WTC11 (cell line): ENCODE results near the gene DOCK1. TPM values are rescaled to one million over a fixed set of nuclear protein-coding genes. Genes with fewer than 3 reads are reported as not detected.

Source experiments
- ATAC-seq: fragments of 200-7000 bp; cut with Tn5 transposase; 2 replicates; pipeline ENCODE4 v1.10.0; 2021; ENCODE audit warnings: mild to moderate bottlenecking, moderate library complexity
- CTCF ChIA-PET: fragments of 300-600 bp; sonication (Branson Sonifier 250); formaldehyde crosslinking; loops from one replicate; lab custom pipeline; 2021; ENCODE audit warnings: antibody characterized with exemption; lab: Charles Lee
- POLR2A ChIA-PET: fragments of 350-600 bp; sonication (Branson Sonifier 250); formaldehyde crosslinking; loops from one replicate; lab custom pipeline; 2021; ENCODE audit warnings: antibody characterized with exemption; lab: Charles Lee
- DNase-seq: peaks from one replicate; pipeline ENCODE4 v3.0.0; 2021; ENCODE audit warnings: low spot score
- H3K27ac Mint-ChIP-seq: 2 replicates; pipeline ENCODE4 v1.8.0; 2021; ENCODE audit warnings: mixed read lengths
- H3K27me3 Mint-ChIP-seq: 2 replicates; pipeline ENCODE4 v1.8.0; 2021; ENCODE audit warnings: low read depth, mild to moderate bottlenecking, moderate library complexity, mixed read lengths
- H3K36me3 Mint-ChIP-seq: 2 replicates; pipeline ENCODE4 v1.8.0; 2021; ENCODE audit warnings: mixed read lengths
- H3K4me1 Mint-ChIP-seq: 2 replicates; pipeline ENCODE4 v1.8.0; 2022; ENCODE audit warnings: mixed read lengths
- H3K4me3 Mint-ChIP-seq: 2 replicates; pipeline ENCODE4 v1.8.0; 2021; ENCODE audit warnings: mild to moderate bottlenecking, moderate library complexity, mixed read lengths
- H3K9me3 Mint-ChIP-seq: 2 replicates; pipeline ENCODE4 v1.8.0; 2021; ENCODE audit warnings: mixed read lengths
- CREB1 ChIP-seq: sonication (generic); formaldehyde crosslinking; IDR thresholded peaks from 2 replicates; pipeline ENCODE4 v1.8.0; 2023; ENCODE audit warnings: mild to moderate bottlenecking, missing genetic modification reagents
- CREM ChIP-seq: sonication (generic); formaldehyde crosslinking; IDR thresholded peaks from 2 replicates; pipeline ENCODE4 v1.8.1; 2022; ENCODE audit warnings: mild to moderate bottlenecking, missing genetic modification reagents, moderate library complexity
- E2F5 ChIP-seq: sonication (generic); formaldehyde crosslinking; IDR thresholded peaks from 2 replicates; pipeline ENCODE4 v1.8.1; 2022; ENCODE audit warnings: mild to moderate bottlenecking, moderate library complexity, missing genetic modification reagents
- ESRRA ChIP-seq: sonication (generic); formaldehyde crosslinking; IDR thresholded peaks from 2 replicates; pipeline ENCODE4 v1.8.1; 2022; ENCODE audit warnings: mild to moderate bottlenecking, missing genetic modification reagents, borderline replicate concordance
- FOXP1 ChIP-seq: sonication (generic); formaldehyde crosslinking; IDR thresholded peaks from 2 replicates; pipeline ENCODE4 v1.8.0; 2022; ENCODE audit warnings: missing genetic modification reagents, mild to moderate bottlenecking, moderate library complexity, borderline replicate concordance
- GRHL2 ChIP-seq: fragments of 250-450 bp; sonication (Bioruptor Pico); IDR thresholded peaks from 2 replicates; pipeline ENCODE4 v1.8.0; 2022; ENCODE audit warnings: mild to moderate bottlenecking, moderate library complexity; ENCODE audit not compliant: insufficient replicate concordance, severe bottlenecking
- HMGA2 ChIP-seq: fragments of 250-450 bp; sonication (Bioruptor Pico); IDR thresholded peaks from 2 replicates; pipeline ENCODE4 v1.4.0; 2021; ENCODE audit warnings: mild to moderate bottlenecking, moderate library complexity
- JUN ChIP-seq: sonication (generic); formaldehyde crosslinking; IDR thresholded peaks from 2 replicates; pipeline ENCODE4 v1.8.0; 2023; ENCODE audit warnings: mild to moderate bottlenecking, missing genetic modification reagents
- MXD4 ChIP-seq: fragments of 250-450 bp; sonication (Bioruptor Pico); IDR thresholded peaks from 2 replicates; pipeline ENCODE4 v1.8.0; 2021; ENCODE audit warnings: mild to moderate bottlenecking, moderate library complexity, borderline replicate concordance
- NFATC4 ChIP-seq: fragments of 250-450 bp; sonication (Bioruptor Pico); IDR thresholded peaks from 2 replicates; pipeline ENCODE4 v1.9.0; 2021; ENCODE audit warnings: mild to moderate bottlenecking
- NFE2L1 ChIP-seq: sonication (generic); formaldehyde crosslinking; IDR thresholded peaks from 2 replicates; pipeline ENCODE4 v1.8.1; 2023; ENCODE audit warnings: missing genetic modification reagents
- NR3C1 ChIP-seq: sonication (generic); formaldehyde crosslinking; conservative IDR thresholded peaks from 2 replicates; pipeline ENCODE4 v1.8.1; 2023; ENCODE audit warnings: low read depth, mild to moderate bottlenecking, missing genetic modification reagents
- PRRX2 ChIP-seq: fragments of 250-450 bp; sonication (Bioruptor Pico); IDR thresholded peaks from 2 replicates; pipeline ENCODE4 v1.8.0; 2021; ENCODE audit warnings: mild to moderate bottlenecking
- SP1 ChIP-seq: sonication (generic); formaldehyde crosslinking; conservative IDR thresholded peaks from 2 replicates; pipeline ENCODE4 v1.8.1; 2022; ENCODE audit warnings: missing genetic modification reagents
- TEAD1 ChIP-seq: sonication (generic); formaldehyde crosslinking; IDR thresholded peaks from 2 replicates; pipeline ENCODE4 v1.8.0; 2022; ENCODE audit warnings: mild to moderate bottlenecking, missing genetic modification reagents
- TEAD4 ChIP-seq: sonication (generic); formaldehyde crosslinking; IDR thresholded peaks from 2 replicates; pipeline ENCODE4 v1.8.0; 2022; ENCODE audit warnings: mild to moderate bottlenecking, missing genetic modification reagents
- ZNF396 ChIP-seq: fragments of 250-450 bp; sonication (Bioruptor Pico); IDR thresholded peaks from 2 replicates; pipeline ENCODE4 v1.8.0; 2021; ENCODE audit warnings: mild to moderate bottlenecking, moderate library complexity, borderline replicate concordance
- ZNF423 ChIP-seq: fragments of 250-450 bp; sonication (Bioruptor Pico); IDR thresholded peaks from 2 replicates; pipeline ENCODE4 v2.1.2; 2022; ENCODE audit warnings: mild to moderate bottlenecking, moderate library complexity
- ZSCAN18 ChIP-seq: fragments of 250-450 bp; sonication (Bioruptor Pico); IDR thresholded peaks from 2 replicates; pipeline ENCODE4 v2.1.2; 2022; ENCODE audit warnings: mild to moderate bottlenecking, moderate library complexity
- total RNA-seq: library from RNA; stranded (reverse); gene quantifications from 3 replicates; pipeline ENCODE4 v1.2.3, GENCODE V29; 2021
- TF ChIP-seq, protein P1 (sequence below): sonication (generic); formaldehyde crosslinking; IDR thresholded peaks from 2 replicates; pipeline ENCODE4 v1.8.1; 2023; ENCODE audit warnings: mild to moderate bottlenecking, missing genetic modification reagents
- TF ChIP-seq, protein P2 (sequence below): sonication (generic); formaldehyde crosslinking; conservative IDR thresholded peaks from 2 replicates; pipeline ENCODE4 v1.8.1; 2022; ENCODE audit warnings: mild to moderate bottlenecking, missing genetic modification reagents
- TF ChIP-seq, protein P3 (sequence below): sonication (generic); formaldehyde crosslinking; IDR thresholded peaks from 2 replicates; pipeline ENCODE4 v1.8.1; 2022; ENCODE audit warnings: low read depth, mild to moderate bottlenecking, moderate library complexity, missing genetic modification reagents, borderline replicate concordance

The DOCK1 gene
- total RNA-seq, 1 experiment from 2014 or later, result 52.1 TPM

GRCh38 chr10:127411062-127411461 is 505.8 kb downstream of the DOCK1 start:
- no peak overlapping the region for H3K27ac Mint-ChIP-seq
- POLR2A ChIA-PET, result no interaction called here
- TF ChIP-seq JUN (no peak), MXD4 (CRISPR knock-in tag) (no peak)
- TF ChIP-seq, protein P1, sequence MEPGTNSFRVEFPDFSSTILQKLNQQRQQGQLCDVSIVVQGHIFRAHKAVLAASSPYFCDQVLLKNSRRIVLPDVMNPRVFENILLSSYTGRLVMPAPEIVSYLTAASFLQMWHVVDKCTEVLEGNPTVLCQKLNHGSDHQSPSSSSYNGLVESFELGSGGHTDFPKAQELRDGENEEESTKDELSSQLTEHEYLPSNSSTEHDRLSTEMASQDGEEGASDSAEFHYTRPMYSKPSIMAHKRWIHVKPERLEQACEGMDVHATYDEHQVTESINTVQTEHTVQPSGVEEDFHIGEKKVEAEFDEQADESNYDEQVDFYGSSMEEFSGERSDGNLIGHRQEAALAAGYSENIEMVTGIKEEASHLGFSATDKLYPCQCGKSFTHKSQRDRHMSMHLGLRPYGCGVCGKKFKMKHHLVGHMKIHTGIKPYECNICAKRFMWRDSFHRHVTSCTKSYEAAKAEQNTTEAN (CRISPR knock-in tag), result no peak
- no peak for DNase-seq
- H3K9me3 Mint-ChIP-seq, result no peaks in the 10 kb centered on the region
- no peak overlapping the region for H3K4me3 Mint-ChIP-seq
- no peaks in the 10 kb centered on the region for H3K27me3 Mint-ChIP-seq
- ATAC-seq, result no peak
- CTCF ChIA-PET, result no interaction called here
- H3K36me3 Mint-ChIP-seq, result peaks cover 10% of the 10 kb centered on the region
- peaks cover under 1% of the 10 kb centered on the region; the same call in 1 of the 2 replicates for H3K4me1 Mint-ChIP-seq

DNA sequence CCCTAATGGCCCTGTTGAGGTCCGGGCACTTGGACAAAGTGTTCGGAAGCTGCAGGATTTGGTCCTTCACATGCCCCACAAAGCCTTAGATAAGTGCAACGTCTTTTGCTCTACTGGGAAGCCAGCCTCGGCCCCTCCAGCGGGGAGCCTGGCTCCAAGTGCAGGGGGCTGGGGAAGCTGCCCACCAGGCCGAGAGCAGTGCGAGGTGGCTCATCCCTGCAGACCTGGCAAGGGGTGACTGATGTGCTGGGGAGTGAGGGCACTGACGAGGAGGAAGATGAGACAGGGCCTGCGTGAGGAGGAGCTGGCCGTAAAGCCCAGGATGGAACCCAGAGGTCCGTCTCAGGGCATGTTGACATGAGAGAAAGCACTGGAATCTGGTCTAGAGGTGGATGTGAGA is 508.1 kb downstream of the DOCK1 start:
- ChIA-PET POLR2A (no interaction called here), CTCF (no interaction called here)
- Mint-ChIP-seq H3K9me3 (no peaks in the 10 kb centered on the region), H3K36me3 (peaks cover 10% of the 10 kb centered on the region), H3K4me3 (no peak overlapping the region), H3K27ac (no peak overlapping the region), H3K27me3 (no peaks in the 10 kb centered on the region), H3K4me1 (peaks cover 5% of the 10 kb centered on the region; the same call in 1 of the 2 replicates)
- DNase-seq (no peak), ATAC-seq (no peak)
- TF ChIP-seq ZSCAN18 (no peak), TEAD1 (CRISPR knock-in tag) (no peak), GRHL2 (CRISPR knock-in tag) (no peak), SP1 (CRISPR knock-in tag) (no peak), E2F5 (CRISPR knock-in tag) (no peak), MXD4 (CRISPR knock-in tag) (no peak), ESRRA (CRISPR knock-in tag) (no peak), PRRX2 (no peak), CREM (CRISPR knock-in tag) (no peak), ZNF423 (CRISPR knock-in tag) (no peak), ZNF396 (CRISPR knock-in tag) (no peak)
- TF ChIP-seq, protein P2, sequence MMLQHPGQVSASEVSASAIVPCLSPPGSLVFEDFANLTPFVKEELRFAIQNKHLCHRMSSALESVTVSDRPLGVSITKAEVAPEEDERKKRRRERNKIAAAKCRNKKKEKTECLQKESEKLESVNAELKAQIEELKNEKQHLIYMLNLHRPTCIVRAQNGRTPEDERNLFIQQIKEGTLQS, result no peak
- TF ChIP-seq, protein P3, sequence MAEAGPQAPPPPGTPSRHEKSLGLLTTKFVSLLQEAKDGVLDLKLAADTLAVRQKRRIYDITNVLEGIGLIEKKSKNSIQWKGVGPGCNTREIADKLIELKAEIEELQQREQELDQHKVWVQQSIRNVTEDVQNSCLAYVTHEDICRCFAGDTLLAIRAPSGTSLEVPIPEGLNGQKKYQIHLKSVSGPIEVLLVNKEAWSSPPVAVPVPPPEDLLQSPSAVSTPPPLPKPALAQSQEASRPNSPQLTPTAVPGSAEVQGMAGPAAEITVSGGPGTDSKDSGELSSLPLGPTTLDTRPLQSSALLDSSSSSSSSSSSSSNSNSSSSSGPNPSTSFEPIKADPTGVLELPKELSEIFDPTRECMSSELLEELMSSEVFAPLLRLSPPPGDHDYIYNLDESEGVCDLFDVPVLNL (CRISPR knock-in tag), result no peak

DNA sequence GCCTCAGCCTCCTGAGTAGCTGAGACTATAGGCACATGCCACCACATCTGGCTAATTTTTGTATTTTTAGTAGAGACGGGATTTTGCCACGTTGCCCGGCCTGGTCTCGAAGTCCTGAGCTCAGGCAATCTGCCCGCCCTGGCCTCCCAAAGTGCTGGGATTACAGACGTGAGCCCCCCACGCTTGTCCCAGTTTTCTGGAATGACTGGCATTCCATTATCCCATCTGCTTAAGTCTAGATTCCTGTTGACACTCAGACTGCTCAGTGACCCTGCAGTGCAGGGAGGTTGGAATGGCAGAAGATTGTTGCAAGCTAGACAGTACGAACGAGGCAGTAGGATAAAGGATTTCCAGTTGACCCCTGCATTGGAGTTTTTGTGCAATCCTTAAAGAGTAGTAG is 508.8 kb downstream of the DOCK1 start:
- H3K27ac Mint-ChIP-seq, result no peak overlapping the region
- no peaks in the 10 kb centered on the region for H3K9me3 Mint-ChIP-seq
- ATAC-seq (no peak), DNase-seq (no peak)
- ChIA-PET POLR2A (no interaction called here), CTCF (no interaction called here)
- no peaks in the 10 kb centered on the region for H3K27me3 Mint-ChIP-seq
- H3K4me3 Mint-ChIP-seq, result no peak overlapping the region
- TF ChIP-seq HMGA2 (CRISPR knock-in tag) (no peak), NFATC4 (no peak), CREB1 (CRISPR knock-in tag) (no peak), TEAD4 (CRISPR knock-in tag) (no peak), NR3C1 (CRISPR knock-in tag) (no peak), NFE2L1 (CRISPR knock-in tag) (no peak), FOXP1 (CRISPR knock-in tag) (no peak)
- peaks cover 10% of the 10 kb centered on the region for H3K36me3 Mint-ChIP-seq
- peaks cover 5% of the 10 kb centered on the region; the same call in 1 of the 2 replicates for H3K4me1 Mint-ChIP-seq
